Glutamatergic neuron (in vitro differentiated cells): ENCODE data around the gene INTS2. TPM values are rescaled to one million over a fixed set of nuclear protein-coding genes. Genes with fewer than 3 reads are reported as not detected.

ENCODE experiments used
- DNase-seq: peaks from one replicate; pipeline ENCODE4 v3.0.0; 2022
- H3K27ac Mint-ChIP-seq: one replicate; pipeline ENCODE4 v1.8.0; 2020; ENCODE audit warnings: mild to moderate bottlenecking, mixed read lengths, inconsistent platforms; ENCODE audit not compliant: unreplicated experiment
- H3K27me3 Mint-ChIP-seq: one replicate; pipeline ENCODE4 v1.8.0; 2020; ENCODE audit warnings: mild to moderate bottlenecking, moderate library complexity, mixed read lengths, inconsistent platforms; ENCODE audit not compliant: unreplicated experiment
- H3K36me3 Mint-ChIP-seq: one replicate; pipeline ENCODE4 v1.8.0; 2020; ENCODE audit warnings: mild to moderate bottlenecking, mixed read lengths, inconsistent platforms; ENCODE audit not compliant: unreplicated experiment
- H3K4me1 Mint-ChIP-seq: one replicate; pipeline ENCODE4 v1.8.0; 2020; ENCODE audit warnings: mild to moderate bottlenecking, low read depth, mixed read lengths, inconsistent platforms; ENCODE audit not compliant: unreplicated experiment
- H3K4me3 Mint-ChIP-seq: one replicate; pipeline ENCODE4 v1.8.0; 2020; ENCODE audit warnings: mild to moderate bottlenecking, mixed read lengths, inconsistent platforms; ENCODE audit not compliant: unreplicated experiment
- H3K9me3 Mint-ChIP-seq: one replicate; pipeline ENCODE4 v1.8.0; 2020; ENCODE audit warnings: mild to moderate bottlenecking, moderate library complexity, mixed read lengths, inconsistent platforms; ENCODE audit not compliant: unreplicated experiment
- CTCF ChIP-seq: fragments of 200-600 bp; sonication (generic); IDR thresholded peaks from one replicate; pipeline ENCODE4 v1.5.0; 2021; ENCODE audit not compliant: partially characterized antibody, unreplicated experiment
- total RNA-seq: library from RNA; stranded (reverse); fragmentation: NEBNext Ultra II Directional; extraction: Animal tissue kit (Norgen Biotek cat#: 25700); gene quantifications from one replicate; pipeline ENCODE4 v1.2.1, GENCODE V29; 2021; ENCODE audit not compliant: unreplicated experiment

The INTS2 gene
- total RNA-seq, 1 donor from 2014 or later: 16.9 TPM

DNA sequence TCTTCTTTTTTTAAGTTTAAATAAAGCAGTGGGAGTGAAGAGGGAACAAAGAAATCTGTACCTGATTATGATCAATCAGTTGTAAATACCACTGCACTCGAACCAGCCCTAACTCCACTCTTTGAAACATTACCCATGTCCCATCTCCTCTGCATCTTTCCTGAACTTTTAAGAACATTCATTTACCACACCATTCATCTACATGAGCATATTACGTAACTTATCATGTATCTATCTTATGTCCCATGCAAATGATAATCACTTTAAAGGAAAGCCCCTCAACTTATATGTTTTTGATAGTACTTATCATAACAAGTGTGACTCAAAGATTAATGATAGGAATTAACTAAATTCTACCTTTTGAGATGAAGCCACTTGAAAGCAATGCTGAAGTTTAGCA, 53.7 kb downstream of the INTS2 start:
- H3K27me3 Mint-ChIP-seq: no peaks in the 10 kb centered on the region
- no peak for DNase-seq
- no peaks in the 10 kb centered on the region for H3K36me3 Mint-ChIP-seq
- no peak for TF ChIP-seq CTCF
- H3K27ac Mint-ChIP-seq: no peak overlapping the region
- H3K9me3 Mint-ChIP-seq: no peaks in the 10 kb centered on the region
- peaks cover 4% of the 10 kb centered on the region for H3K4me1 Mint-ChIP-seq
- H3K4me3 Mint-ChIP-seq: no peak overlapping the region

DNA sequence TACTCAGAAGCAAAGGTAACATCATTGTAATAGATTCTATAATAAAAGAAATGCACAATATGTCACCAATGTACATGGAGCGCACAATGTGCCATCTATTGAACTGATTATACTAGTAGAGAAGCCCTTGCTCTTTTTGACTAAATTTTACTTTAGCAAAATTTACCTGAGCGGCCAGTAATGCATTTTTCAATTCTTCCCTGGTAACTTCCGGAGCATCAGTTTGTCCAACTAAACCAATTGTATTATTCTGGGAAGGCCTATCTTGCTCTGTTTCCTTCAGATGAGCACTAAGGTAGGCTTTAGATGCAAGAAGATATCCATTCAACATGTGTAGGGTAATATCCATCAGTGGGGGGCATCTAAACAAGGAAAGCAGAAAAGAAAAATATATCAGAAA, 55.7 kb downstream of the INTS2 start:
- Mint-ChIP-seq H3K4me1 (peaks cover 4% of the 10 kb centered on the region), H3K9me3 (no peaks in the 10 kb centered on the region), H3K36me3 (no peaks in the 10 kb centered on the region), H3K4me3 (no peak overlapping the region), H3K27ac (no peak overlapping the region), H3K27me3 (no peaks in the 10 kb centered on the region)
- no peak for TF ChIP-seq CTCF
- no peak for DNase-seq

DNA sequence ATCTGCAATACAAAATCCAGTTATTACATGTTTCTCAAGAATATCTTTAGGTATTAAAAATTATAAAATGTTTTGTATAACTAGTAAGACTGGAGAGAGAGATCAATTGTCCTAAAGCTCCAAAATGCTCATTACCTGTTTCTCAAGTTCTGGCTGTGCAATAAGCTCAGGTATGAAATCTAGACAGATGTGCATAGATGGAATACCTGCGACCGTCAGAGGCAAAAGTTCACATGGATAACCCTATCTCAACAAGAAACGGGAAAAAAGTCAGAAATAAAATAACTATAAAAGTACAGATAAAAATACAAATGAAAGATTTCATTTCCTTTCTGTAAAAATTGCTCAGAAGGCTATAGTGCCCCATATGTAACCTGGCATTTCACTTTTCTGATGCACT, 58.6 kb downstream of the INTS2 start:
- TF ChIP-seq CTCF: no peak
- Mint-ChIP-seq H3K36me3 (no peaks in the 10 kb centered on the region), H3K27me3 (no peaks in the 10 kb centered on the region), H3K4me1 (peaks cover 4% of the 10 kb centered on the region), H3K9me3 (no peaks in the 10 kb centered on the region), H3K27ac (no peak overlapping the region), H3K4me3 (no peak overlapping the region)
- no peak for DNase-seq

GRCh38 chr17:61868074-61868473, 59.7 kb downstream of the INTS2 start:
- no peak for DNase-seq
- Mint-ChIP-seq H3K27ac (no peak overlapping the region), H3K4me3 (no peak overlapping the region), H3K36me3 (no peaks in the 10 kb centered on the region), H3K4me1 (peaks cover 4% of the 10 kb centered on the region), H3K9me3 (no peaks in the 10 kb centered on the region), H3K27me3 (no peaks in the 10 kb centered on the region)
- no peak for TF ChIP-seq CTCF

GRCh38 chr17:61867033-61867432, 60.7 kb downstream of the INTS2 start:
- H3K27me3 Mint-ChIP-seq: no peaks in the 10 kb centered on the region
- H3K4me3 Mint-ChIP-seq: no peak overlapping the region
- H3K9me3 Mint-ChIP-seq: no peaks in the 10 kb centered on the region
- DNase-seq: no peak
- H3K27ac Mint-ChIP-seq: no peak overlapping the region
- TF ChIP-seq CTCF: no peak
- H3K36me3 Mint-ChIP-seq: no peaks in the 10 kb centered on the region
- H3K4me1 Mint-ChIP-seq: peaks cover 6% of the 10 kb centered on the region
